ENCODE data around the gene RNF175. TPM values are rescaled to one million over a fixed set of nuclear protein-coding genes. Genes with fewer than 3 reads are reported as not detected.
"Not testable (repeated sequence)": the region's sequence is repeated elsewhere in the genome, so short reads cannot be mapped to it uniquely, and the experiment has no call there.

Gene RNF175
- total RNA-seq, 1 experiment from 2014 or later, result 0.54 TPM

DNA sequence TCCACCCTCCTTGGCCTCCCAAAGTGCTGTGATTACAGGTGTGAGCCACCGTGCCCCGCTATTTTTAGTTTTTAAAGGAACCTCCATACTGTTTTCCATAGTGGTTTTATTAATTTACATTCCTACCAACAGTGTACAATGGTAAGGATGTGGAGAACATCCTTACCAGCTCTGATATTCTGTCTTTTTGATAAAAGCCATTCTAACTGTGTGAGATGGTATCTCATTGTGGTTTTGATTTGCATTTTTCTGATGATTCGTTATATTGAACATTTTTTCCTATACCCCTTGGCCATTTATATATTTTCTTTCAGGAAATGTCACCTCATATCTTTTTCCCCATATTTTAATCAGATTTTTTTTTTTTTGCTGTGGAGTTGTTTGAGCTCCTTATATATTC, 90.0 kb downstream of the RNF175 start:
- intact Hi-C loops (cut with micrococcal nuclease; ENCODE audit: unreplicated experiment), result no loop called here
- CTCF ChIA-PET, result no interaction called here

DNA sequence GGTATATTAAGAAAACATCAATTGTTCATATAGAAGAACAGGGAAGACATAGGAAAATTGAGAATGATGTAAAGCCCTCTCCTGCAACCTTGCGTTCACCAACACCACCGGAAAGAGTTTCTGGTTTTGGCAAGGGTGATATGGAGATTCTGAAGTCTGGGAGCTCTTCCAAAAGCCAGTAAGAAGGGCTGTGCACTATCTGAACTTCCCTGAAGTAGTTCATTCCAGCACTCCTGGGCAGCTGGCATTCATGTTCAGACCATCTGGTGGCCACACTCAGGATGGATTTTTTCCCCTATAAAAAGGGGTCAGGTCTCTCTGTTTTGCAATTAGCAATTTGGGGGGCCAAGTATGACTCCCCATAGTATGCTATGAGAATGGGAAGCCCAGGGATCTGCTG, 91.2 kb downstream of the RNF175 start:
- no peak overlapping the region for H3K27ac Mint-ChIP-seq (ENCODE audit: unreplicated experiment)
- CTCF ChIA-PET, result no interaction called here
- BruUV-seq (replicated peaks), result no TSS peak

More for the DNA sequence above, 90.0 kb downstream of the RNF175 start:
- no peak overlapping the region for H3K4me3 Mint-ChIP-seq (ENCODE audit: low read depth, unreplicated experiment)
- H3K27me3 Mint-ChIP-seq (ENCODE audit: unreplicated experiment), result peaks cover 21% of the 10 kb centered on the region
- H3K36me3 Mint-ChIP-seq (ENCODE audit: insufficient read depth, unreplicated experiment), result no peaks in the 10 kb centered on the region
- TF ChIP-seq, protein P1, sequence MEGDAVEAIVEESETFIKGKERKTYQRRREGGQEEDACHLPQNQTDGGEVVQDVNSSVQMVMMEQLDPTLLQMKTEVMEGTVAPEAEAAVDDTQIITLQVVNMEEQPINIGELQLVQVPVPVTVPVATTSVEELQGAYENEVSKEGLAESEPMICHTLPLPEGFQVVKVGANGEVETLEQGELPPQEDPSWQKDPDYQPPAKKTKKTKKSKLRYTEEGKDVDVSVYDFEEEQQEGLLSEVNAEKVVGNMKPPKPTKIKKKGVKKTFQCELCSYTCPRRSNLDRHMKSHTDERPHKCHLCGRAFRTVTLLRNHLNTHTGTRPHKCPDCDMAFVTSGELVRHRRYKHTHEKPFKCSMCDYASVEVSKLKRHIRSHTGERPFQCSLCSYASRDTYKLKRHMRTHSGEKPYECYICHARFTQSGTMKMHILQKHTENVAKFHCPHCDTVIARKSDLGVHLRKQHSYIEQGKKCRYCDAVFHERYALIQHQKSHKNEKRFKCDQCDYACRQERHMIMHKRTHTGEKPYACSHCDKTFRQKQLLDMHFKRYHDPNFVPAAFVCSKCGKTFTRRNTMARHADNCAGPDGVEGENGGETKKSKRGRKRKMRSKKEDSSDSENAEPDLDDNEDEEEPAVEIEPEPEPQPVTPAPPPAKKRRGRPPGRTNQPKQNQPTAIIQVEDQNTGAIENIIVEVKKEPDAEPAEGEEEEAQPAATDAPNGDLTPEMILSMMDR (IDR thresholded peaks at IDR 0.05; ENCODE audit: unreplicated experiment), result no peak
- no peak overlapping the region for H3K27ac Mint-ChIP-seq (ENCODE audit: unreplicated experiment)
- peaks cover 3% of the 10 kb centered on the region for H3K9me3 Mint-ChIP-seq (ENCODE audit: low read depth, unreplicated experiment)
- no peak for DNase-seq
- BruUV-seq (replicated peaks), result no TSS peak
- peaks cover 6% of the 10 kb centered on the region for H3K4me1 Mint-ChIP-seq (ENCODE audit: low read depth, unreplicated experiment)

DNA sequence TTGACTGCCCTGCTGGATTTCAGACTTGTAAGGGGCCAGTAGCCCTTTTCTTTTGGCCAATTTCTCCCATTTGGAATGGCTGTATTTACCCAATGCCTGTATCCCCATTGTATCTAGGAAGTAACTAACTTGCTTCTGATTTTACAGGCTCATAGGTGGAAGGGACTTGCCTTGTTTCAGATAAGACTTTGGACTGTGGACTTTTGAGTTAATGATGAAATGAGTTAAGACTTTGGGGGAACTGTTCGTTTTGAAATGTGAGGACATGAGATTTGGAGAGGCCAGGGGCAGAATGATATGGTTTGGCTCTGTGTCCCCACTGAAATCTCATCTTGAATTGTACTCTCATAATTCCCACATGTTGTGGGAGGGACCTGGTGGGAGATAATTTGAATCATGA, 93.3 kb downstream of the RNF175 start:
- intact Hi-C loops (cut with micrococcal nuclease; ENCODE audit: unreplicated experiment); CTCF ChIA-PET; H3K36me3 Mint-ChIP-seq (ENCODE audit: insufficient read depth, unreplicated experiment); BruUV-seq (replicated peaks); H3K4me1 Mint-ChIP-seq (ENCODE audit: low read depth, unreplicated experiment); H3K9me3 Mint-ChIP-seq (ENCODE audit: low read depth, unreplicated experiment); H3K4me3 Mint-ChIP-seq (ENCODE audit: low read depth, unreplicated experiment); DNase-seq; H3K27ac Mint-ChIP-seq (ENCODE audit: unreplicated experiment): not testable (repeated sequence)
- H3K27me3 Mint-ChIP-seq (ENCODE audit: unreplicated experiment), result peaks cover 21% of the 10 kb centered on the region

More for the DNA sequence above, 91.2 kb downstream of the RNF175 start:
- no peak overlapping the region for H3K4me3 Mint-ChIP-seq (ENCODE audit: low read depth, unreplicated experiment)
- no peak for DNase-seq
- TF ChIP-seq, protein P1 (IDR thresholded peaks at IDR 0.05; ENCODE audit: unreplicated experiment), result no peak
- intact Hi-C loops (cut with micrococcal nuclease; ENCODE audit: unreplicated experiment), result no loop called here
- no peaks in the 10 kb centered on the region for H3K36me3 Mint-ChIP-seq (ENCODE audit: insufficient read depth, unreplicated experiment)
- peaks cover 6% of the 10 kb centered on the region for H3K4me1 Mint-ChIP-seq (ENCODE audit: low read depth, unreplicated experiment)
- peaks cover 21% of the 10 kb centered on the region for H3K27me3 Mint-ChIP-seq (ENCODE audit: unreplicated experiment)
- H3K9me3 Mint-ChIP-seq (ENCODE audit: low read depth, unreplicated experiment), result peaks cover 3% of the 10 kb centered on the region

DNA sequence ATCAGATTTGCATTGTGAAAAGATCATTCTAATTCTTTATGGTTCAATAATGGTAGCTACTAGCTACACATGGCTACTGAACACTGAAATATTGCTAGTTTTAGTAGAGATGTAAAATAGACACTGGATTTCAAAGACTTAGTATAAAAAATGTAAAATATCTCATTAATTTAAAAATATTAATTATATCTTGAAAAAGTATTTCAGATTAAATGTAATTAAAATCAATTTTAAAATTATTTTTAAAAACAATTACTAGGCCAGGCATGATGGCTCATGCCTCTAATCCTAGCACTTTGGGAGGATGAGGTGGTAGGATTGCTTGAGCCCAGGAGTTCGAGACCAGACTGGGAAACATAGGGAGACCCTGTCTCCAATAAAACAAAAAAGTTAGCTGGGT, 96.2 kb downstream of the RNF175 start:
- BruUV-seq (replicated peaks), result no TSS peak
- no peak for DNase-seq
- TF ChIP-seq, protein P1 (IDR thresholded peaks at IDR 0.05; ENCODE audit: unreplicated experiment), result no peak
- Mint-ChIP-seq H3K27ac (ENCODE audit: unreplicated experiment) (no peak overlapping the region), H3K4me3 (ENCODE audit: low read depth, unreplicated experiment) (no peak overlapping the region), H3K36me3 (ENCODE audit: insufficient read depth, unreplicated experiment) (no peaks in the 10 kb centered on the region), H3K27me3 (ENCODE audit: unreplicated experiment) (peaks cover 13% of the 10 kb centered on the region), H3K9me3 (ENCODE audit: low read depth, unreplicated experiment) (peaks cover 9% of the 10 kb centered on the region), H3K4me1 (ENCODE audit: low read depth, unreplicated experiment) (peaks cover 6% of the 10 kb centered on the region)
- CTCF ChIA-PET, result interaction anchor here (1.0 kb wide), 1 partner anchor 14 kb away, joined by 3 read pairs; no protein-coding TSS in a partner anchor
- intact Hi-C loops (cut with micrococcal nuclease; ENCODE audit: unreplicated experiment), result no loop called here

DNA sequence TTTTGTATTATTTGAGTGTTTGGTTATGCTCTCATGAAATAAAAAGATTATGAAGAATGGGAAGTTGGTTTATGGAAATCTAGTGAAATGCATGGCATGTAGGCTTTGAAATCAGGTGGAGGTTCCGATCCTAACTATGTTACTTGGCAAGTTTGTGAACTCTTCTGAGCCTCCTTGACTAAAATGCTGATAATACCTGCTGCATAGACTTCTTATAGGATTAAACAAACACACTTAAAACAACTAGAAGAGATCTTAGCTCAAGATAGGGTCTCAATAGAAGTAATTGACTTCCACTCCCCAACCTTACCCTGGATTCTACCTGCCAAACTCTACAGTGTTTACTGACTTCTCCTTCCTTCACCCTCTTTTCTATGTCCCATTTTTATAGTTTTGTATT, 97.9 kb downstream of the RNF175 start:
- CTCF ChIA-PET, result no interaction called here
- TF ChIP-seq, protein P1 (IDR thresholded peaks at IDR 0.05; ENCODE audit: unreplicated experiment), result no peak
- Mint-ChIP-seq H3K9me3 (ENCODE audit: low read depth, unreplicated experiment) (peaks cover 6% of the 10 kb centered on the region), H3K4me1 (ENCODE audit: low read depth, unreplicated experiment) (peaks cover 2% of the 10 kb centered on the region), H3K27ac (ENCODE audit: unreplicated experiment) (no peak overlapping the region), H3K27me3 (ENCODE audit: unreplicated experiment) (peaks cover 4% of the 10 kb centered on the region), H3K4me3 (ENCODE audit: low read depth, unreplicated experiment) (no peak overlapping the region), H3K36me3 (ENCODE audit: insufficient read depth, unreplicated experiment) (no peaks in the 10 kb centered on the region)
- intact Hi-C loops (cut with micrococcal nuclease; ENCODE audit: unreplicated experiment), result no loop called here
- DNase-seq, result no peak
- no TSS peak for BruUV-seq (replicated peaks)

Measured in Calu3 (cell line).